ENCODE measurements around the gene VPS13D.

DNA sequence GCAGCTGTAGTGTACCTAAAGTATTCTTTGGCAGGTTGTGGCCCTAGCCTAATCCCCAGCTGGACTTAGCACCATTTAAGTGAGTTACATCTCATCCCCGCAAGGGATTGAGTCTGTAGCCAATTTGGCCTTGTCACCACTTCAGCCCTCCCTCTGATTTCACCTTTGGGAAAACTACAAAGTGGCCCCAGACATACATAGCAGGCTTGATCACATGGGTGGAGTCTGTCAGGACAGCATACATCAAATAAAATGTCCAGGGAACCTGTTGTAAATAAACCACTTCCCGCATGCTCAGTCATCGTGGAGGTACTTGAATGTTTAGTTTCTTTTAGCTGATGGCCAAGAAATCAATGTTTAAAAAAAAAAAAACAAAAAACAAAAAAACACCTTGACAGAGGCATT, 245.7 kb downstream of the VPS13D start:
- TF ChIP-seq POLR2AphosphoS5 (IDR thresholded peaks at IDR 0.05; ENCODE audit: low read depth, low read length) (no peak), SIN3A (IDR thresholded peaks at IDR 0.05; ENCODE audit: borderline replicate concordance, insufficient read depth, low read depth, low read length) (no peak), CTCF (IDR thresholded peaks at IDR 0.05) (no peak), TCF7L2 (IDR thresholded peaks at IDR 0.05; ENCODE audit: low read depth, low read length) (no peak)
- TF ChIP-seq, protein P1, sequence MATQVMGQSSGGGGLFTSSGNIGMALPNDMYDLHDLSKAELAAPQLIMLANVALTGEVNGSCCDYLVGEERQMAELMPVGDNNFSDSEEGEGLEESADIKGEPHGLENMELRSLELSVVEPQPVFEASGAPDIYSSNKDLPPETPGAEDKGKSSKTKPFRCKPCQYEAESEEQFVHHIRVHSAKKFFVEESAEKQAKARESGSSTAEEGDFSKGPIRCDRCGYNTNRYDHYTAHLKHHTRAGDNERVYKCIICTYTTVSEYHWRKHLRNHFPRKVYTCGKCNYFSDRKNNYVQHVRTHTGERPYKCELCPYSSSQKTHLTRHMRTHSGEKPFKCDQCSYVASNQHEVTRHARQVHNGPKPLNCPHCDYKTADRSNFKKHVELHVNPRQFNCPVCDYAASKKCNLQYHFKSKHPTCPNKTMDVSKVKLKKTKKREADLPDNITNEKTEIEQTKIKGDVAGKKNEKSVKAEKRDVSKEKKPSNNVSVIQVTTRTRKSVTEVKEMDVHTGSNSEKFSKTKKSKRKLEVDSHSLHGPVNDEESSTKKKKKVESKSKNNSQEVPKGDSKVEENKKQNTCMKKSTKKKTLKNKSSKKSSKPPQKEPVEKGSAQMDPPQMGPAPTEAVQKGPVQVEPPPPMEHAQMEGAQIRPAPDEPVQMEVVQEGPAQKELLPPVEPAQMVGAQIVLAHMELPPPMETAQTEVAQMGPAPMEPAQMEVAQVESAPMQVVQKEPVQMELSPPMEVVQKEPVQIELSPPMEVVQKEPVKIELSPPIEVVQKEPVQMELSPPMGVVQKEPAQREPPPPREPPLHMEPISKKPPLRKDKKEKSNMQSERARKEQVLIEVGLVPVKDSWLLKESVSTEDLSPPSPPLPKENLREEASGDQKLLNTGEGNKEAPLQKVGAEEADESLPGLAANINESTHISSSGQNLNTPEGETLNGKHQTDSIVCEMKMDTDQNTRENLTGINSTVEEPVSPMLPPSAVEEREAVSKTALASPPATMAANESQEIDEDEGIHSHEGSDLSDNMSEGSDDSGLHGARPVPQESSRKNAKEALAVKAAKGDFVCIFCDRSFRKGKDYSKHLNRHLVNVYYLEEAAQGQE (IDR thresholded peaks at IDR 0.05; ENCODE audit: insufficient read depth in 1 of 2, low read depth in 2 of 2, low read length in 1 of 2): no peak

Measured in Panc1 (cell line).